ENCODE results near the gene EXOSC10. TPM values are rescaled to one million over a fixed set of nuclear protein-coding genes. Genes with fewer than 3 reads are reported as not detected.

EXOSC10 gene
- total and polyA plus RNA-seq, 2 of the 13 experiments (the other 11 are each of a cell fraction or from before 2014, with no cell fraction given): 48.4 to 67.6 TPM

DNA sequence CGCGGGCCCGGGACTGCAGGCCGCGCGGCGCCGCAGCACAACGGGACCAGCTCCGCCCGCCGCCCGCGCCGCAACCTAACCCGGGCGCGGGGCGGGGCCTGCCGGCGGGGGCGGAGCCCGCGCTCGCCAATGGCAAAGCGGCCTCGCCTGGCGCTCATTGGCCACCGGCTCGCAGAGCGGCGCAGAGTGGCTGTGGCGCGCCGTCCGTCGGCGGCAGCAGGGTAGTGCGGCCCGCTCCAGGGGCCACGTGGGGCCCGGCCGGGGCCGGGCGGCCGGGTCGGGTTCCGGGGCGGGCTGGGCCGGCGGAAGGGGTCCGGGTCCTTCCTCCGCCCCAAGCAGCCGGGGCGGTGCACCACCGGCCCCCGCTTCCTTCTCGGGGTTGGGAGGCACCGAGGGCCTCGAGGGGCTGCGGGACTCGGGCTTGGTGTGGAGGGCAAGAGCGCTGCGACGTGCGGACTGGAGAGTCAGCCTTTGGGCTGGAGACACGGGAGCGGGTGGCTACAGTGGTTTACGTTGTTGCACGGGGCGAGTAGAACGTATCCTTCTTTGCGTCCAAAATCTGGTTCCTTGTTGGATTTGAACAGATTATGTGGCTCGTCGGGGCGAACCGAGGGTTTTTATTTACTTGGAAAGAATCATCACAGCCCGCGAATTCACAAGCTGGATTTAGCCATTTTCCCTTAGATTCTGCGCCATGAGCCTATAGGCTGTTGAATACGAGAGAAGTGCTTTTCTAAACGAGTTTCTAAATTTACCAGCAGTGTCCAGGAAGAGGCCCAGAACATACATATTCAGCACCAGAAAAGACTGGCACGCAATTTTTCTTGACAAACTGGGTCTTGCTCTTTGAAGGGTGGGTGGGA lies 39.5 kb downstream of the EXOSC10 start, which contains the start of gene SRM (continued):
- TF ChIP-seq, protein P1, sequence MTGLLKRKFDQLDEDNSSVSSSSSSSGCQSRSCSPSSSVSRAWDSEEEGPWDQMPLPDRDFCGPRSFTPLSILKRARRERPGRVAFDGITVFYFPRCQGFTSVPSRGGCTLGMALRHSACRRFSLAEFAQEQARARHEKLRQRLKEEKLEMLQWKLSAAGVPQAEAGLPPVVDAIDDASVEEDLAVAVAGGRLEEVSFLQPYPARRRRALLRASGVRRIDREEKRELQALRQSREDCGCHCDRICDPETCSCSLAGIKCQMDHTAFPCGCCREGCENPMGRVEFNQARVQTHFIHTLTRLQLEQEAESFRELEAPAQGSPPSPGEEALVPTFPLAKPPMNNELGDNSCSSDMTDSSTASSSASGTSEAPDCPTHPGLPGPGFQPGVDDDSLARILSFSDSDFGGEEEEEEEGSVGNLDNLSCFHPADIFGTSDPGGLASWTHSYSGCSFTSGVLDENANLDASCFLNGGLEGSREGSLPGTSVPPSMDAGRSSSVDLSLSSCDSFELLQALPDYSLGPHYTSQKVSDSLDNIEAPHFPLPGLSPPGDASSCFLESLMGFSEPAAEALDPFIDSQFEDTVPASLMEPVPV (CRISPR knock-in tag; IDR thresholded peaks at IDR 0.05): 0 out of 2 replicates have a peak, but pooled peaks have one; percentile 45
- TF ChIP-seq HNRNPLL (IDR thresholded peaks at IDR 0.05; ENCODE audit: low read depth, low read length, poor library complexity, severe bottlenecking) (peak; percentile 71), FOSL1 (CRISPR knock-in tag; IDR thresholded peaks at IDR 0.05; ENCODE audit: borderline replicate concordance) (no peak), ZKSCAN5 (CRISPR knock-in tag; IDR thresholded peaks at IDR 0.05) (no peak), ZFP36L1 (CRISPR knock-in tag; IDR thresholded peaks at IDR 0.05) (no peak), FOXP1 (IDR thresholded peaks at IDR 0.05) (no peak), FOXP1 (CRISPR knock-in tag; IDR thresholded peaks at IDR 0.05) (no peak), ZFP62 (CRISPR knock-in tag; IDR thresholded peaks at IDR 0.05) (no peak), AKAP8 (CRISPR knock-in tag; IDR thresholded peaks at IDR 0.05) (no peak), ZKSCAN8 (CRISPR knock-in tag; IDR thresholded peaks at IDR 0.05; ENCODE audit: borderline replicate concordance) (no peak), SP1 (IDR thresholded peaks at IDR 0.05) (no peak), SP1 (CRISPR knock-in tag; IDR thresholded peaks at IDR 0.05) (peak; percentile 45; the same call in 1 of the 2 replicates), MEF2D (CRISPR knock-in tag; IDR thresholded peaks at IDR 0.05) (0 out of 2 replicates have a peak, but pooled peaks have one; percentile 45), HCFC1 (IDR thresholded peaks at IDR 0.05; ENCODE audit: low read depth, low read length) (no peak), ZNF230 (CRISPR knock-in tag; IDR thresholded peaks at IDR 0.05) (no peak), SRF (IDR thresholded peaks at IDR 0.05; ENCODE audit: low read depth, low read length) (no peak), JUN (CRISPR knock-in tag; IDR thresholded peaks at IDR 0.05) (no peak), ZNF180 (CRISPR knock-in tag; IDR thresholded peaks at IDR 0.05; ENCODE audit: borderline replicate concordance, low read depth) (no peak), NCOA1 (CRISPR knock-in tag; IDR thresholded peaks at IDR 0.05) (no peak)
- TF ChIP-seq, protein P2, sequence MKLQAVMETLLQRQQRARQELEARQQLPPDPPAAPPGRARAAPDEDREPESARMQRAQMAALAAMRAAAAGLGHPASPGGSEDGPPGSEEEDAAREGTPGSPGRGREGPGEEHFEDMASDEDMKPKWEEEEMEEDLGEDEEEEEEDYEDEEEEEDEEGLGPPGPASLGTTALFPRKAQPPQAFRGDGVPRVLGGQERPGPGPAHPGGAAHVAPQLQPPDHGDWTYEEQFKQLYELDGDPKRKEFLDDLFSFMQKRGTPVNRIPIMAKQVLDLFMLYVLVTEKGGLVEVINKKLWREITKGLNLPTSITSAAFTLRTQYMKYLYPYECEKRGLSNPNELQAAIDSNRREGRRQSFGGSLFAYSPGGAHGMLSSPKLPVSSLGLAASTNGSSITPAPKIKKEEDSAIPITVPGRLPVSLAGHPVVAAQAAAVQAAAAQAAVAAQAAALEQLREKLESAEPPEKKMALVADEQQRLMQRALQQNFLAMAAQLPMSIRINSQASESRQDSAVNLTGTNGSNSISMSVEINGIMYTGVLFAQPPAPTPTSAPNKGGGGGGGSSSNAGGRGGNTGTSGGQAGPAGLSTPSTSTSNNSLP (IDR thresholded peaks at IDR 0.05; ENCODE audit: low read depth, low read length): no peak

All from HepG2 (cell line).